Fibroblast of peridontal ligament (primary cell): ENCODE data around the gene SVBP.

Experiments used
- DNase-seq: peaks from one replicate; pipeline ENCODE4 v3.0.0-alpha.2; 2010; ENCODE audit errors: extremely low read depth

The SVBP gene

DNA sequence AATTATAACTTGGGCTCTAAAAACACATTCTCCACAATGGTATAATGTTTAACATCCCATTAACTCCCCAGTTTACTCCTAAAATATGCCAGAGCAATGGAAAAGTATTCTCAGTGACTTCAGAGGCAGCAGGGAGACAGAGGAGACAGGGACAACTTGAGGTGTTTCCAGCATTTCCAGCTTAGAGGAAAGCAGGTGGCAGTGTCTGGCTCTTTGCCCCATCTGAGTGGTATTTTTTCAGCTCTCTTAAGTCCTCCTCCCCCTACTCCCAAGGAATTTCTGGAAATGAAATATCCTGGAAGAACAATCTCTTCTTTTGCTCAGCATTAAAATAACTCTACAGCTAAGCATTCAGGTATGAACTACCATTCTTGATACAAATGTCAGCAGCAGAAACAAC, 11.0 kb downstream of the SVBP start:
- DNase-seq: no peak

GRCh38 chr1:42801832-42802473, 15.2 kb downstream of the SVBP start:
- DNase-seq: peak; percentile 11

GRCh38 chr1:42797979-42798378, 19.2 kb downstream of the SVBP start:
- DNase-seq: no peak

- no peak for DNase-seq
Measured at GRCh38 chr1:42797414-42797813, 19.8 kb downstream of the SVBP start.

GRCh38 chr1:42793824-42794223, 23.4 kb downstream of the SVBP start:
- peak; percentile 50 for DNase-seq

DNA sequence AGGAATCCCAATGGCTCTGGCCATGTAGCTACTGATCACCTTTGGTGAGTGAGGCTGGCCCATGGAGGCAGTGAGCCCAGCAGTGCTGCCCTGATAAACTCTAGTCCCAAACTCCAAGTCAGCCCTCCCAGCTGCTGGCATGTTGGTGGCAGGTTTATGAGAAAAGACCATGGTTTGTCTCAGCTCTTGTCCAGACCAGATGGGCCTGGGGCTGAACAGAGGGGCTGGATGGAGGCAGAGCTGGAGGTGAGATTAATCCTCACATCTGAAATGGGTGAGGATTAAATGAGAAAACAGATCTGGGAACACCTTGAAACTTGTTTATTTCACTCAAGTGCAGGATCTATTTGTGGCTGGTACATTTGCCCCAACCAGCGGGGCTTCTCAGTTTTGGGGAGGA, 29.2 kb downstream of the SVBP start:
- DNase-seq: no peak

GRCh38 chr1:42786097-42786496, 31.1 kb downstream of the SVBP start:
- no peak for DNase-seq

DNA sequence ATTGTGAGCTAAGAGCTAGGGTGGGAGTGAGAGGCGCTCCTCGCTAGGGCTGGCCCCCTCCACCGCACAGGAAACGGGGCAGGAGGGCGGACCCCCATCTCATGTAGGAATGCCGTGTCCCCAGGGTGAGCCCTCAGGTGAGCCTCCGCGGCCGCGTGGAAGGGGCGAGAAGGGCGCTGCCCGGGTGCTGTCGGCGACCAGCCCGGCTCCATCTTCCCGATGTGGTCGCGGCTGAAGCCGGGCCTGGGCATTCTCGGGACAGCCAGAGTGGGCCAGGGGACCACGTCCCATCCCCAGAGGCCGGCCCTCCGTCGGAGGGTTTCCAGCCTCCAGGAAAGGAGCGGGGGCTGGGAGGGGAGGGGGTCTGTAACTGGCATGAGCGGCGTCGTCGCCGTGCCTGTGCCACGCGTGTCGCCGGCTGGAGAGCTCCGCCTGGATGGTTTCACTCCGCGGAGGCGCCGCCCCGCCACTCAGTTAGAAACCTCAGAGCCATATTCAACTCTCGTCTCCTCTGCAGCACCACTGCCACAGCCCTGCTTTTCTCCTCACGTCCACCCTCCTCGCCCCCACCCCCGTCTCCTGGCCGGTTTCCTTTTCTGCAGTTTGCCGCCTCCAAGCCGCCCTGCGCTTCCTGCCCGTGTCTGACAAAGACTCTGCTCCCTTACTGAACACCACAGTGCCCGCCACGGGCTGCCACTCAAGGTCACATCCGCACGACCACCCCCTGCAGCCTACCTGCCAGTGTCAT, 32.1 kb downstream of the SVBP start, which contains the start of gene TMEM269:
TSS of gene TMEM269 (plus strand) at position 46 of the 748 bp plus-strand sequence. CDS start 4,903 bp downstream, outside the sequence.
- DNase-seq: peak; percentile 4

GRCh38 chr1:42784547-42784945, 32.7 kb downstream of the SVBP start:
- no peak for DNase-seq

GRCh38 chr1:42783092-42783491, 34.1 kb downstream of the SVBP start:
- DNase-seq: no peak

GRCh38 chr1:42780176-42780575, 37.0 kb downstream of the SVBP start:
- no peak for DNase-seq

DNA sequence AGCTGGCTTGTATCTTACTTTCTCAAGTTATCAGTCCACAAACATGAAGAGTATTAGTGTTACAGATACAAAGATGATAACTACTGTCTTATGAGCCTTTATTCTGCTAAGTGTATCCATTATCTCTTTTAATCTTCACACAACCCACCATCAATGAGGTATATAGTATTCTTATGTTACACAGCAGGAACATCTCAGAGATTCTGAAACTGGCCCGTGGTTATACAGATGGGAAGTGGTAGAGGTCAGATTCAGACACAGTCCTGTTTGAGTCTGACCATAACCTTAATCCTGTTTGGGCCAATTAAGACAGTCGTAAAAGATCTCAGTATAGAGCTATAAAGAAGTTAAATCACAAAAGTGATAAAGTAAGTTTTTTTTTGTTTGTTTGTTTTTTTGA, 37.5 kb downstream of the SVBP start:
- DNase-seq: no peak

DNA sequence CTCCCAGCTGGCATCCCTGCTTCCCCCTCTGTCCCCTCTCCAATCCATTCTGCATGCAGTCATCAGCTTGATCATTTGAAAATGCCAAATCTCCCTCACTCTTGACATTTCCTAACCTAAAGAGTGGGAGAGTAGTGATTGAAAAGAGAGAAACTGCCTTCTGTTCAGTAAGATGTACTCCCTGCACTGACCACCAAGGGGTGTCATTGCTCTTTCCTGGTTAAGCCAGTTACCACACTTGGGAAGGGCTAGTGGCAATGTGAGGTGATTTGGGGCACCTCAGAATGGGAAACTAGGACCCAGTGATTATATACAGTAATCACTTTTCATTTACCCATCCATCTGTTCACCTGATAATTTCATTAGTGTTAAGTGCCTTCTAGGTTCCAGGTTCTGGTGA, 39.3 kb downstream of the SVBP start:
- DNase-seq: peak; percentile 53

GRCh38 chr1:42776502-42776901, 40.7 kb downstream of the SVBP start:
- DNase-seq: no peak

DNA sequence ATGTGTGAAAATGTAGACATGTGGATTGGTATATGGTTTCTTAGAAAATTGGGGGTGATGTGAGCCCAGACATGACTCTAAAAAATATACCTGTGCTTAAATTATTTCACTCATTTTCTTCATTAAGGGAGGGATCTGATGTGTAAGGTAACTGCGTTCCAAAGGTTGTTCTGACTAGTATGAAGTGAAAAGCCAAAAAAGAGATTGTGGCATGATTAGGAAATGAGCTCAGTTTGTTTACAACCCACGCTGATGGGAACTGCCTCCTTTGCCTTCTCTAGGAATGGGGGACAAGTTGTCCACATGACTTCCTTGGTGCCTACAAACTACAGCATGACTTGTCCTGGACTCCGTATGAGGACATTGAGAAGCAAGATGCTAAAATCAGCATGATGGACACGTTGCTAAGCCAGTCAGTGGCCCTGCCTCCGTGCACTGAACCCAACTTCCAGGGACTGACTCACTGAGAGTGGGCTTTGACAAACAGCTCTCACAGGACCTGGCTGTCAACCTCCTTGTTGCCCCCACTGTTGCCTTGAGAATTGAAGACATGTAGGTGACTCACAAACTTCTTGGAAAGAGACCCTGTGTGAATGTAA, 42.2 kb downstream of the SVBP start:
- no peak for DNase-seq

DNA sequence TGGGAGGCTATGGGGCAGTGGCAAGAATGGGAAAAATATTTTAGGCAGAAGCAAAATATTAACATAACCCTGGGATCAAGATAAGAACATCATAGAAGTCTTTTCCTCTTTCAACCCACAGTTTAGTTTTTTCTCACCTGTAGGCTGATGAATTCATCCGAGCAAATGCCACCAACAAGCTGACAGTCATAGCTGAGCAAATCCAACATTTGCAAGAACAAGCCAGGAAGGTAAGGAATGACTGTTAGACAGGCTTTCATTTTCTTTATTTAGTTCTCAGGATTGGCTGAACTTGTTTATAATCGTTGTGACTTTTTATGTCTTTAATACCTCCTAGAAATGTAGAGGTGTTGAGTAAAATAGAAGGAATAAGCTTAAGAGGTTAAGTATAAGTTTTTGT, 43.8 kb downstream of the SVBP start:
- DNase-seq: no peak

GRCh38 chr1:42769811-42770210, 47.4 kb downstream of the SVBP start:
- DNase-seq: no peak

DNA sequence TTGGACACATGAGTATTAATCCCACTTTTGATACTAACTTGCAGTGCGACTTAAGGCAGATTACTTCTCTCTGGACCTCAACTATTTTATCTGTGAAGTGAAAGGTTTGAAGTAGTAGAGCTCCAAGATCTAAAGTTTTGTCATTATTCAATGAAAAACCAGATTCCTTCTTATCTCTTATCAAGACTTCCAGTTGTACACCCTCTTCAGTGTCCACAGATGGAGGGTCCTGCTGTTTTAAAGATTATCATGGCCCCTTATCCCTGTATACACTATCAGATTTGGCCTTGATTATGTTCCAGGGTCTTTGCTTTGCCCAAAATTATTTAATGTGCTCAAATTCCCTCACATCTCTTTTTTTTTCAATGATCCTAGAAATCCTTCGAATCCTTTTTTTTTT, 49.0 kb downstream of the SVBP start:
- DNase-seq: no peak

GRCh38 chr1:42767510-42768000, 49.6 kb downstream of the SVBP start:
- DNase-seq: peak; percentile 5

GRCh38 chr1:42766741-42767509, 50.3 kb downstream of the SVBP start, which contains the start of the genes C1orf50 and P3H1:
Gene C1orf50 (plus strand): TSS chr1:42767249. CDS start chr1:42767312, 63 bp downstream.
Gene P3H1 (minus strand): TSS chr1:42767028. CDS start chr1:42766971, 57 bp downstream.
- DNase-seq: peak; percentile 98

- peak; percentile 82 for DNase-seq
Measured at GRCh38 chr1:42765832-42766740, 51.1 kb downstream of the SVBP start.
